ENCODE data around the gene NR5A2.
"Not testable (repeated sequence)": the region's sequence is repeated elsewhere in the genome, so short reads cannot be mapped to it uniquely, and the experiment has no call there.

NR5A2 gene

DNA sequence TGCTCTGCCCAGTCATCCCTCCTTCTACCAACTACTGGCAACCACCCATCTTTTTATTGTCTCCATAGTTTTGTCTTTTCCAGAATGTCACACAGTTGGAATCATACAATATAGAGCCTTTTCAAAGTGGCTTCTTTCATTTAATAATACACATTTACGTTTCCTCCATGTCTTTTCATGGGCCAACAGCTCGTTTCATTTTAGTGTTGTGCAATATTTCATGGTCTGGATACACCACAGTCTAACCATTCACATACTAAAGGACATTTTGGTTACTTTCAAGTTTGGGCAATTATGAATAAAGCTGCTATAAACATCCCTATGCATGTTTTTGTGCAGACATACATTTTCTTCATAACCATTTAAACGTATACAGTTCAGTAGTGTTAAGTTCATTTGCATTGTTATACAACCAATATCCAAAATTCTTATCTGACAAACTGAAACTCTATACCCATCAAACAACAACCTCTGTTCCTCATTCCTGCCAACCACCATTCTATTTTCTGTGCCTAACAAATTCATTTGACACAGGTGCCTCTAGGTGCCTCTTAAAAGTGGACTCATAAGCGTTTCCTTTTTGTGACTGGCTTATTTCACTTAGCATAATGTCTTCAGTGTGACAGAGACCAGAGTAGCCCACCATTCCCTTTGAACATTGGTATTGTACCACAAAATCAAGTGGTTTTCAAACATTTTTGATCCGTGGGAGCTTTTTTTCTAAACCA is 138.1 kb downstream of the NR5A2 start:
- no peak for DNase-seq (ENCODE audit: low read depth)

DNA sequence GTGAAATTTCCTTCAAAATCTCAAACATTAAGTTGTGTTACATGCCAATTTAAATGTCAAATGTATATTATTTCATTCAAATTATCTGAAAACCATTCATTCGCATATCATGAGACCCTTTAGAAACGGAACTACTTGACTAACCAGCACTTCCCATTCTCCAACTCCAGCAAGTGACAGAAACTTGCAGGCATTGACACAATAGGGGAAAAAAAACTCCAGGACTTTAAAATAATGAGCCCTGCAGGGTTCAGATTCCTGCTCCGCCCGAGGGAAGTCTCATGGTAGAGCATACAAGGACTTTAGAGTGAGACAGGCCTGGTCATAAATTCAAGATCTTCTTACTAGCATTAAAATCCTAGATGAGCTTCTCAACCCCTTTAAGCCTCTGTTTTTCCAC is 138.9 kb downstream of the NR5A2 start:
- DNase-seq (ENCODE audit: low read depth) = no peak

DNA sequence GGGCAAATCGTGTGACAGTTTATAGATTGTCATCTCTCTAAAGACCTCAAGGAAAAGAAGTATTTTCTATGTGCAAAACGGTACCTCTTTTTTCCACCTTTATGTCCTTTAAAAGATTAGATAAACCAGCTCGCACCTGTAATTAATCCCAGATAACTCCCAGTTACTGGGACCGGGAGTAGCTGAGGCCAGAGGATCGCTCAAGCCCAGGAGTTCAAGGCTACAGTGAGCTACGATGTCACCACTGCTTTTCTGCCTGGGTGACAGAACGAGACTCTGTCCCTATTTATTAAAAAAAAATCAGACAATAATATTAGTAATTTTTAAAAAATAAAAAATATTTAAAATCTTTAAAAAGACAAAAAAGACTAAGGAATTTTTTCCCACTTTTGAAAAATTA is 141.4 kb downstream of the NR5A2 start:
- no peak for DNase-seq (ENCODE audit: low read depth)

DNA sequence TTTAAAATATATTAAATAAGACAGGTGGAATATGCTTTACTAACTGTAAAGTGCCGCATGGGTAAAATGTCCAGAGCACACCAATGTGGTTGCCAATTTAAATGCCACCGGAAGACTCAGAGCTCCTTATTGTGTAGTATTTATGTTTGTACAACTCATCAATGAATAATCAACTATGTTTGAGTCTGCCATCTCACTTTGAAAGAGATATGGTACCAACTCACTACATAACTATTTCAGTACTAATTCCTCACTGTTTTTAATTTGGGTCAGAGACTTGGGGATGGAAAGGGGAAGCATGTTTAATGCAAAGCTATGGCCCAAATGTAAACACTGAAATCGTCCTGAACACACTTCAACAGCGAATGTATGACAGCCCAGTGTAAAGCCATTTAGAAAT is 144.8 kb downstream of the NR5A2 start:
- no peak for DNase-seq (ENCODE audit: low read depth)

DNA sequence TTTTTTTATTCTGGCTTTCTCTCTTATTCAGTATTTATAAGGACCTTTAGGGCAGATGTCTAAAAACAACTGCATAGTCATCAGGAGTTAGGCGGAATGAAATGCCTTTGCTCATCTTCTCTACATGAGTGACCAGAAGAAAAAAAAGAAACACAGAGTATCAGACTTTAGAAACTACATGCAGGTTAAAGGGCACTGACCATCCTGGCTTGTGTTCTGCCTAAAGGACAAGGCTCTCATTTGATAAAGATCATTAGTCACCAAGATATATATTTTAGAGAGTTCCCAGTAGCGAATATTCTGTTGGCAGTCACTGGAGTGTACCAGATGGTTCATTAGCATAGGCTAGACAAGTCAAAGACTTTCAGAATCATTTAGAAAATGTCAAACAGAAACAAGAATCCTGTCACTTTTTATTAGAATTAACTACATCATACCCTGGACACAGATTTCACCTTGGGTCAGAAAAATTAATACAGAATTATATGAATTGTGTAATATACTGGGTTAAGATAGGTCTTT is 145.6 kb downstream of the NR5A2 start:
- DNase-seq (ENCODE audit: low read depth) = no peak

DNA sequence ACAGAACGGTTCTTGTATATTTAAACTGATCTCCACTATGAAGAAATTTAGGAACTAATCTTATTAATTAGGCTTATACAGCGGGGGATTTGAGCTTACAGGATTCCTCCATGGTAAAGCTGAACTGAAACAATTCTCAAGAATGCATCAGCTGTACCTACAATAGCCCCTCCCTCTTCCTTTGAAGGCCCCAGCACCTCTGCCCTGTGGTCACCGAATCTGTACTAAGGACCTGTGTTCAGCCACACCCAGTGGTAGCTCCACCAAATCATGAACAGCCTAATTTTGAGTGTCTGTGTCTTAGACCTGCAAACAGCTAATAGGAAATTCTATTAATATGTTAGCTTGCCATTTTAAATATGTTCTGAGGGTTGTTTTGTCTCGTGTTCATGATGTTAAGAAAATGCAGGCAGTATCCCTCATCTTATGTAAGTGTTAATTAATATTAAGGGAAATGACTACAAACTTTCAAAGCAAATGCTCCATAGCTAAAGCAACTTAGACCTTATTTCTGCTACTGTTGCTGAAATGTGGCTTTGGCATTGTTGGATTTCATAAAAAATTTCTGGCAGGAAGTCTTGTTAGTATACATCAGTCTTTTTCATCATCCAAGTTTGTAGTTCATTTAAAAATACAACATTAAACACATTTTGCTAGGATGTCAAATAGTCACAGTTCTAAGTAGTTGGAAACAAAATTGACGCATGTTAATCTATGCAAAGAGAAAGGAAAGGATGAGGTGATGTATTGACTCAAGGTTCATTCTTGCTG is 147.2 kb downstream of the NR5A2 start:
- DNase-seq (ENCODE audit: low read depth) = no peak

DNA sequence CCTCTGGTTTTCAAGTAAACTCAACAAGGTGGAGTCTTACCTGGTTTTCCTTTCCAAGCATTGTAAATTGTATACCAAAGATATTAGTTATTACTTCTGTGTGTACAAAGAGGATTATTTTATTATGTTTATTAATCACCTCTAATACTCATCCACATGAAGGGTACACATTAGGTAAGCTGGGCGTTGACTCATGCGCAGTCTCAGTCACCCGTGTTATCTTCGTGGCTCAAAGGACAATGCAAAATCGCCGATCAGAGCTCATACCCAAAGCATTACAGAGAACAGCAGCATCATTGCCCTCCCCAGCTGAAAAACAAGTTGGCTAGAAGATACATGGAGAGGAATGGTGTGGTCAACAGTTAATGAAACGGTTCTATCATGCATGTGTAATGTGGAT is 148.7 kb downstream of the NR5A2 start:
- DNase-seq (ENCODE audit: low read depth) = no peak

DNA sequence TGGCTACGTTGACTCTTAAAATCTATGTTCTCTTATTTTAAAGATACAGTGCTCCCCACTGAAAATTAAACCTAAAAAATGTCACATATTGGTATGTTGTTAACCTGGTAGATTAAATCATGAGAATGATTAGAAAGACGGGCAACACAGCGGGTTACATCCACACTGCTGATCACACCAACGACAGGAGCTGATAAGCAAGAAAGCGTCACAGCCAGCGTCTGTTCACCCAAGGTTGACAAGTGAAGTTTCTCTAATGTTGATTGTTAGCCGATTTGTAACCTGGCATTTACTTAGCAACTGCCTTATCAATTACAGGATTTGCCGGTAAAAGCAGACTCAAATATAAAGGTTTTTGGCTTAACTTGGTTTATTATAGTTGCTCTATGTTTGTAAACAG is 149.3 kb downstream of the NR5A2 start:
- no peak for DNase-seq (ENCODE audit: low read depth)

DNA sequence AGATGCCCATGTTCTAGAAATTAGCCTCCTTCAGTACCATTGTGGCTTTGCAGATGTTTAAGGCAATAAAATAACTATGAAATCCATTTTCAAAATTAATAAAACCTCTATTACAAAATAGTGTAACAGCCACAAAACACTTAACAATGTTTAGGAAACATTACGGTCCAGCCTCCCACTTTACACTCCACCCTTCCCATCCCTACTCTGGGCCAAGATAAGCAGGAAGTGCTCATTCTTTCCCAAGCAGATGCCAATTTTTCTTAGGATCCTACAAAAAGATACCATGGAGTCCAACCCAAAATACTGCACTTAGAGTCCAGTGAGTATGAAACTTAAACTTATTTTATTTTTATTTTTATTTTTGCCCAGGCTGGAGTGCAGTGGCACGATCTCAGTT is 150.8 kb downstream of the NR5A2 start:
- DNase-seq (ENCODE audit: low read depth) = no peak

DNA sequence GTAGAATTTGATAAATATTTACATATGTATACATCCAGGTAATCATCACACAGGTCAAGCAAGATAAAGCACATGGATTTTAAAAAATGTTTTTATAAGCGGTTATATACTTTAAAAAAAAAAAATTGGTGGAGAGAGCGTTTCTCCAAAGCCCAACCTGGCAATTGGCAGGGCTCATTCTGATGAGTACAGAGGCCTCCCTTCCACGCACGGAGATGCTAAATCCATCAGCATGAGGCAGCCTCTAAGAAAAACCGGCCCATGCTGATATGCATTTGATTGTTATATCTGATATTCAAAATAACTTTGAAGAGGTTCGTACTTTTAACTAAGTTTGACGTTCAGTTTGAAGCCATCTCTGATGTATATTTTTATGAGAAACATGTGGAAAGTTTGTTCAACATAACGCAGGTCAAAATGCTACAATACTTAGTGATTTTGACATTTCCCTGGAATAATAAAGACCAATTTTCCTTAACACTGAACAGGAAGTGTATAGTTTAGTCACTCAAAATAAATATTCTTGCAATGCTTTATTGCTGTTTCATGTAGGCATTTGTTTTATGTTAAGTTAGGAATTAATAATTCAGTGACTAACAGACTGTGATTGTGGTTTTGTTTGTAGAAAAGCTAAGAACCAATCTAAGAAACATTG is 151.7 kb downstream of the NR5A2 start:
- no peak for DNase-seq (ENCODE audit: low read depth)

DNA sequence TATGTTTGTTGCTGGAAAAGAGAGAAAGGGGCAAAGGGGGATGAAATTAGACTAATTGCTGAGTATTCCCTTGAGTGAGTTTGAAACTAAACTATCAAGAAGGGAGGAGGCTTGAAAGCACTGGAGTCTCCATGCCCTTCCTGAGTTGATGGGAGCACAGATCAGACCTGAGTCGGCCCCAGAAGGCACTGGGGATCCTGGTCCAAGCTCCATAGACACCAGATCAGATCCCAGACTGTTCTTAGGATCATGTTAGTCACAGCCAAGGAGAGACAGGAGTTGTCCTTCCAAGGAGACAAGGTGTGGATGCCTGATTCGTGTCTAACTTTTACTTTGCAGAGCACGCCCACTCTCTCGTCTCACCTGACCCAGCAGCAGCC is 152.3 kb downstream of the NR5A2 start:
- DNase-seq (ENCODE audit: low read depth) = no peak

DNA sequence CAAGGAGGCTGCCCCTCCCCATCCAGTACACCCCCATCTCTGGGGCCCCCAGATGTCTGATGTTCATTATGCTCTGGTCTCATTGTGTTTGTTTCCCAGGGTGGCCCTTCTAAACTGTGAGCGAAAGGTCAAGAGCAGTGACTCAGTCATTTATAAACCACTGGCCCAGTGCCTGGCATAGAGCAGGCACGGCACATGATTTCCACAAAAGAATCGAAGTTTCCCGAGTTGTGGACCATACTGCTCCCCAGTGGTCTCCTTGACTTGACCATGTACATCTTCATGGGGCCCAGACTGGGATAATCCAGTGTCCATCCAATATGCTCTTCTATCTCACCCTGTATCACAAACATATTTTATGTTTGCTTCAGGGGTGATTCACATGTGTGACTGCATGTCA is 153.3 kb downstream of the NR5A2 start:
- DNase-seq (ENCODE audit: low read depth) = no peak

DNA sequence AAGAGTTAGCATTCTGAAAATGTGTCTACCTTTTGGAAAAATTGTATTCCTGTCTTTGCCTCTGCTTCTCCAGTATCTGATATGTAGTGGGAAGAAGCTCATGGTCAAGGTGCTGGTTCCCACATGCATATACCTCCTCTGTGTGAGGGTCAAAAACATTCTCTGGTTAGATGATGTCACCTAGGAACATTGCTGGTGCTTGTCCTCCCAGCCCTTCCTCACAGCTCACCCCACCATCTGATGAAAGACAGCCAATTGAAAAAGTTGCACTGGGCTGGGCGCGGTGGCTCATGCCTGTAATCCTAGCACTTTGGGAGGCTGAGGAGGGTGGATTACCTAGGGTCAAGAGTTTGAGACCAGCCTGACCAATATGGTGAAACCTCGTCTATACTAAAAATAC is 154.4 kb downstream of the NR5A2 start:
- DNase-seq (ENCODE audit: low read depth) = no peak

DNA sequence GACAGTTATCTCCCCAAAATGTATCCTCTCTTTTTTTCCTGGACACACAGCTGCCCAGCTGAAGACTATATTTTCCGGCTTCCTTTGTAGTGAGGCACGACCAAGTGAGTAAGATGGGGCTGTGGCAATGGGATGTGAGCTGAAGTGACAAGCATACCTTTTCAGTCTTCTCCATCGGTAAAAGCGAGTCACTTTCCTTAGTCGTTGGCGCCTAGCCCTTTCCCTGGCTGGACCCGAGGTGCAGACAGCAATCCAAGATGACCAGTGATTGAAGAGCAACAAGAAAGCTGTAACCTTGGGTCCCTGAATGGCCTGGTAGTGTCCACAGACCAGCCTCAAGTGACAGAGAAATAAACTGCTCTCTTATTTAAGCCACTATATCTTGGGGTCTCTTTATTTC is 155.2 kb downstream of the NR5A2 start:
- DNase-seq (ENCODE audit: low read depth) = no peak

DNA sequence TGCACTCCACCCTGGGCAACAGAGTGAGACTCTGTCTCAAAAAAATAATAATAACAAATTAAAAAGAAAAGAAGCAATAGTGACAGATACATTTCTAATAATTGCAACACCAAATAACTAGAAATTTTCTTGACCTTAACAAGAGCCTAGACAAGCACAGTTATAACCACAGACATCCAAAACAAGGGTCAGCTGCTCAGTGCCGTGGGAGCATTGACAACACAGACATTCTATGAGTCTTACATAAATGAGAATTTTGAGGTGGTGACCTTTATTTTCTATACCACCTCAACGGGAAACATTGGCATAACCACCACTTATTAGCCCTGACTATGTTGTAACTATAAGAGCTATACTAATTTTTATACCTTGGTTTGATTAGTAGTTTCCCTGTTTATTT is 156.1 kb downstream of the NR5A2 start:
- no peak for DNase-seq (ENCODE audit: low read depth)

DNA sequence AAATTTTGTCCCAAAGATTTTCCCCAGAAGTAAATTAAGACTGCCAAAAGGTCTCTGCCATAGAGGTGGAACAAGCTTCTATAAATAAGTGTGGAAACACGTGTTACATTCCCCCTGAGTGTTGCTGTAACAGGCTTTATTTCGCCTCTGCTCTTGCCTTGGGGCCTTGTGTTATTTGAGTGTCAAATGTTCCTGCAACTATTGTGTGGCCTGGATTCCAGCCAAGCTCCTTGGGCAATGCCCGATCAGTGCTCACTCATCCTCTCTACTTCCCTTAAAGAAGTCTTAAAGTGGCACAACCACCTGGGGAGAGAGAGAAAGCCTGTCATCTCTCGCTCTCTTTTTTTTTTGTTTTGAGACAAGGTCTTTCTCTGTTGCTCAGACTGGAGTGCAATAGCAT is 156.7 kb downstream of the NR5A2 start:
- no peak for DNase-seq (ENCODE audit: low read depth)

DNA sequence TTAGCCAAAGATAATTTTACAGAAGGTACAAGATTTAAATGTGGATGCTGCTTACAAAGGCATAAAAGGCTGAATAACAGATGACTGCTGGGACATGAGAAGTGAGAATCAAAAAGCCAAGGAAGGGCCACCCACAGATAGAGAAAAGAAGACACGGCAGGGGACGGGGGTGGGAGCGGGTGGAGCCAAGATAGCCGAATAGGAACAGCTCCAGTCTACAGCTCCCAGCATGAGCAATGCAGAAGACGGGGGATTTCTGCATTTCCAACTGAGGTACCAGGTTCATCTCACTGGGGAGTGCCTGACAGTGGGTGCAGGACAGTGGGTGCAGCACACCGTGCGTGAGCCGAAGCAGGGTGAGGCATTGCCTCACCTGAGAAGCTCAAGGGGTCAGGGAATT is 157.7 kb downstream of the NR5A2 start:
- DNase-seq (ENCODE audit: low read depth) = not testable (repeated sequence)

DNA sequence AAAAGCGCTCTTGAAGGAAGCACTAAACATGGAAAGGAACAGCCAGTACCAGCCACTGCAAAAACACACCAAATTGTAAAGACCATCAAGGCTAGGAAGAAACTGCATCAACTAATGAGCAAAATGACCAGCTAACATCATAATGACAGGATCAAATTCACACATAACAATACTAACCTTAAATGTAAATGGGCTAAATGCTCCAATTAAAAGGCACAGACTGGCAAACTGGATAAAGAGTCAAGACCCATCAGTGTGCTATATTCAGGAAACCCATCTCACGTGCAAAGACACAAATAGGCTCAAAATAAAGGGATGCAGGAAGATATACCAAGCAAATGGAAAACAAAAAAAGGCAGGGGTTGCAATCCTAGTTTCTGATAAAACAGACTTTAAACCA is 159.8 kb downstream of the NR5A2 start:
- DNase-seq (ENCODE audit: low read depth) = not testable (repeated sequence)

DNA sequence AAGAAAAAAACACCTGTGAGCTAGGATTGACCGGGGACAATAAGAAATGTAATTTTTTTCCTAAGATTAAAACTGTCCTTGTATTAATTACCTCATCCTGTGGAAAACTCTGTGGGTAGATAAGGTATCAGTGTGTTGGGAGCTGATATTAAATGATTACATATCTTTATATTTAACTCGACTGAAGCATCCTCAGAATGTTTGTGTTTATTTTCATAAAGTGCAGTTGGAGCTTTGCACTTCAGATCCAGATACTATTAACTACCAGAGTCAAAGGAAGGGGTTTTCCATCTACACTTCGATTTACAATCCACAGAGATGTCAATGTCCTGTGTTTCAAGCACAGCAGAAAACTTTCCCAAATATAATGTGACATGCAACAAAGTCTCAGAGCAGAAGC is 164.5 kb downstream of the NR5A2 start:
- no peak for DNase-seq (ENCODE audit: low read depth)

DNA sequence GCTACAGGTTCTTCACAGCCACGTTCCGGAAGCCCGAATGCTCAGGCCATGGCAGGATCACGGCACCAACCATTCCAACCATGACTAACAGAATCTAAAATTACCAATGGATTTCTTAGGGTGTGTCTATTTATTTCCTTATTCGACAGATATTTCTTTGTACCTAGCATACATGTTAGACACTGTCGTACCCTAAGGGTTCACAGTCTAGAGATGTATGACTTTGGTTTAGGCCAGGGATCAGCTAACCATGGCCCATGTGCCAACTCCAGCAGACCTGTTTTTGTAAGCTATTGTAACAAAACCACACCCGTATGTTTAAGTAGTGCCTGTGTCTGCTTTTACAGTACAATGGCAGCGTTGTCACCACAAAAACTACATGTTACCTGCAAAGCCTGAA is 167.0 kb downstream of the NR5A2 start:
- DNase-seq (ENCODE audit: low read depth) = no peak

DNA sequence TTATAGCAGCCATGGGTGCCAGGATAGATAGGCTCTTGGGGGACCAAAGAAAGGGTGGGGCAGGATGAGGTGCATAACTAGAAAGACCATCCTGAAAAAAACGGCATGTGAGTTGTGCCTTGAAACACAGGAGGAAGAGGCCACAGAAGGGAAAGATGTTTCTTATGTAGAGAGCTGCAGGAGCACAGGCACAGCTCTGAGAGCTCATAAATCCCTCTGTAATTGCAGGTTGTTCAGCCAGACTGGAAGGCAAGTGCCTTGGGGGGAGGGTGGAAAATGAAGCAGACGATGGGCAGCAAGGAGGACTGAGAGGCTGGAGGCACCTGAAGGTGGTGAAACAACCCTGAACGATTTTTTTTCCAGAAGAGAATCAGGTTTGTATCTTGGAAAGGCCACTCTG is 170.7 kb downstream of the NR5A2 start:
- no peak for DNase-seq (ENCODE audit: low read depth)

DNA sequence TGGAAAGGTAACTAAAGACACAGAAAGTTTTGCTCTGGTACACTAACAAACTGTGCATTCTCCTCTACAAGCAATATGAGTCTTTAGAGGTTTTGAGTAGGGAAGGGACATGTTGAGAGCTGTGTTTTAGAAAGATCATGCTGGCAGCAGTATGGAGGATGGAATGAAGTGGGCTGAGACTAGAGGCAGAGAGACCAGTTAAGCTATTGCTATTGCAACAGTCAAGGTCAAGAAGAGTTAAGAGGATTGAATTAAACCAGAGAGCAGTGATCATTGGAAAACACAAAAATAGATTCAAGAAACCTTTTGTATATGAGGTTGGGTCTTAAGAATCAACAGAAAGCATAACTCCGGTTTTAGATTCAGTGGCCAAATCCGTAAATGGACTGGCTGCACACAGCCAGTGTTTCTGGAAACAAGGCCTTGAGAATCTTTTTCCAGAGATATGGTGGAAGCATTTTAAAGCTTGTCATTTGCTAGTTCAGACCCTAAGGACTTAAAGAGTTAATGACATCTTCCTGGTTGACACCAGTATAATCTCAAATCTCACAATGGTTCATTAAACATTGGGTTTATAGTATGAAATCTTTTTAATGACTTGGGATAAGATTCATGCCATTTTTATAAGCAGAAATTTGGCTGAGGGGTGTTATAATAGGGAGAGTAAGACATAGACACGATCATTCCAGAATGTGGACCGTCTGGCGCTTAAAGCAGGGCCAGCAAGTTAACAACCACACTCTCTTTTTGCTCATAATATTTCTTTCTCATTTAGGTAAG is 177.9 kb downstream of the NR5A2 start:
- DNase-seq (ENCODE audit: low read depth) = no peak
